Endodermal cell (in vitro differentiated cells): ENCODE measurements around the gene KDELR1. TPM values are rescaled to one million over a fixed set of nuclear protein-coding genes. Genes with fewer than 3 reads are reported as not detected.

Source experiments
- DNase-seq: peaks from one replicate; pipeline ENCODE4 v3.0.0-alpha.2; 2017
- H3K27ac ChIP-seq: 2 replicates; pipeline ENCODE4 v1.5.1; 2013; ENCODE audit warnings: mild to moderate bottlenecking, low read depth, low read length, moderate library complexity
- H3K27me3 ChIP-seq: 2 replicates; pipeline ENCODE4 v1.6.1; 2013; ENCODE audit warnings: mild to moderate bottlenecking, low read length, moderate library complexity; ENCODE audit not compliant: insufficient read depth, control insufficient read depth, poor library complexity, severe bottlenecking
- H3K36me3 ChIP-seq: 2 replicates; pipeline ENCODE4 v1.7.0; 2013; ENCODE audit warnings: mild to moderate bottlenecking, low read length, moderate library complexity; ENCODE audit not compliant: control insufficient read depth, insufficient read depth
- H3K4me1 ChIP-seq: one replicate; pipeline ENCODE4 v1.7.0; 2013; ENCODE audit warnings: low read length; ENCODE audit not compliant: control insufficient read depth, insufficient read depth
- H3K4me3 ChIP-seq: 2 replicates; pipeline ENCODE4 v1.5.1; 2013; ENCODE audit warnings: mild to moderate bottlenecking, low read length, moderate library complexity
- H3K9ac ChIP-seq: 2 replicates; pipeline ENCODE4 v1.6.1; 2013; ENCODE audit warnings: mild to moderate bottlenecking, low read length, moderate library complexity; ENCODE audit not compliant: poor library complexity, severe bottlenecking; ENCODE audit errors: extremely low read depth
- H3K9me3 ChIP-seq: 2 replicates; pipeline ENCODE4 v1.6.1; 2013; ENCODE audit warnings: mild to moderate bottlenecking, low read length, moderate library complexity; ENCODE audit not compliant: control insufficient read depth
- H3K27ac Mint-ChIP-seq: 2 replicates; pipeline ENCODE4 v1.8.0; 2020; ENCODE audit warnings: mixed read lengths
- H3K27me3 Mint-ChIP-seq: 2 replicates; pipeline ENCODE4 v1.8.0; 2021; ENCODE audit warnings: mild to moderate bottlenecking, mixed read lengths; ENCODE audit not compliant: insufficient read depth
- H3K36me3 Mint-ChIP-seq: 2 replicates; pipeline ENCODE4 v1.8.0; 2020; ENCODE audit warnings: low read depth, mixed read lengths
- H3K4me1 Mint-ChIP-seq: 2 replicates; pipeline ENCODE4 v1.8.0; 2020; ENCODE audit warnings: mixed read lengths
- H3K4me3 Mint-ChIP-seq: 2 replicates; pipeline ENCODE4 v1.8.0; 2020; ENCODE audit warnings: mild to moderate bottlenecking, moderate library complexity, mixed read lengths
- H3K9me3 Mint-ChIP-seq: 2 replicates; pipeline ENCODE4 v1.8.0; 2020; ENCODE audit warnings: mild to moderate bottlenecking, mixed read lengths
- CTCF ChIP-seq: fragments of 200-600 bp; sonication (generic); conservative IDR thresholded peaks from 2 replicates; pipeline ENCODE4 v1.5.0; 2021; ENCODE audit warnings: antibody characterized with exemption, mild to moderate bottlenecking
- WGBS, 2 experiments: methylation state at CpG; one replicate each; pipeline versions ENCODE4 v1.1.5 to v1.1.7; 2013; ENCODE audit warnings: missing lambda C conversion rate in 2 of 2, mixed read lengths in 1 of 2; ENCODE audit not compliant: insufficient coverage in 1 of 2, insufficient read length in 1 of 2; 5-methylcytosine and 5-hydroxymethylcytosine counted together
- total RNA-seq, 2 donors: library from RNA; stranded (reverse); fragmentation: NEBNext Ultra II Directional in 1 of 2; extraction: Animal tissue kit (Norgen Biotek cat#: 25700) in 1 of 2; gene quantifications; 2 replicates in 1 of 2; 3 replicates in 1 of 2; pipeline ENCODE4 v1.2.1, GENCODE V29; 2021

KDELR1 gene
- total RNA-seq, 2 donors from 2014 or later: 227 to 285 TPM

DNA sequence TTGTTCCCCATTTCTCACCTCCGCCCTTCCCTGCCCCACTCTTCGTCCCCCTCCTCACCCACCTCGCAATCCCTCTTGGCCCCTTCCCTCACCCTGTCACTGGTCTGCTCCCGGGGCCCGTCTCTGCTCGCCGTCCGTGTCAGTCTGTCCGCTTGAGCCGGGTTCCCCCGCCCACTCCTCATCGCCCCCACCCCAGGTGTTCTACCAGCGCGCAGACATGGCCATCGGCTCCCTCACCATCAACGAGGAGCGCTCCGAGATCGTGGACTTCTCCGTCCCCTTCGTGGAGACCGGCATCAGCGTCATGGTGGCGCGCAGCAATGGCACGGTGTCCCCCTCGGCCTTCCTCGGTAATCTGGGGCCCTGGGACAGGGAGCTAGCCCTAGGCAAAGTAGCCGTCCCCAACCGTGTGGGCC, 24.5 kb upstream of the KDELR1 start:
- H3K4me3 Mint-ChIP-seq: no peak overlapping the region
- no peak overlapping the region for H3K4me3 ChIP-seq

DNA sequence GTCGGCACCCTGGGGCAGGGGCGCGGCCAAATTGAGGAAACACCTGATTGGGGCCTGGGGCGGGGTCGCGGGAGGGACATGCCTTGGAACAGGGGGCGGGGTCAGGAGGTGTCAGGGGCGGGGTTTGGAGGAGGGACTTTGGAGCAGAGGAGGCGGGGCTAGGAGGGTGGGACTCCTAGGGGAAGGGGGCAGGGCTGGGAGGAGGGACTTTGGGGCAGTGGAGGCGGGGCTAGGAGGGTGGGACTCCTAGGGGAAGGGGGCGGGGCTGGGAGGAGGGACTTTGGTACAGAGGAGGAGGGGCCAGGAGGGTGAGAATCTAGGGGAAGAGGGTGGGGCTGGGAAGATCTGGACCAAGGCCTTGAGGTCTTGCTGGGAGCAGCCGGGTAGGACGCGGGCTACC, 24.0 kb upstream of the KDELR1 start:
- TF ChIP-seq CTCF: no peak
- peak; percentile 99 for DNase-seq
- H3K4me1 ChIP-seq: no peaks in the 10 kb centered on the region
- Mint-ChIP-seq H3K36me3 (no peaks in the 10 kb centered on the region), H3K4me3 (peak overlapping the region; percentile 68), H3K27ac (no peak overlapping the region), H3K27me3 (peaks cover 2% of the 10 kb centered on the region), H3K4me1 (peaks cover 15% of the 10 kb centered on the region), H3K9me3 (no peaks in the 10 kb centered on the region)
- WGBS, 2 experiments: 68 to 80% methylated on average over 1 to 14 of the region's 14 CpGs
- no peak overlapping the region for H3K4me3 ChIP-seq
- no peaks in the 10 kb centered on the region for H3K9me3 ChIP-seq
- no peak overlapping the region for H3K27ac ChIP-seq
- no peaks in the 10 kb centered on the region for H3K36me3 ChIP-seq
- H3K27me3 ChIP-seq: no peaks in the 10 kb centered on the region
- no peak overlapping the region for H3K9ac ChIP-seq

More for the DNA sequence above, 24.5 kb upstream of the KDELR1 start:
- 95 to 97% methylated on average over 22 to 30 of the region's 30 CpGs for WGBS, 2 experiments
- TF ChIP-seq CTCF: no peak
- Histone ChIP-seq H3K27ac (no peak overlapping the region), H3K36me3 (no peaks in the 10 kb centered on the region), H3K4me1 (no peaks in the 10 kb centered on the region), H3K9me3 (no peaks in the 10 kb centered on the region), H3K9ac (no peak overlapping the region), H3K27me3 (no peaks in the 10 kb centered on the region)
- Mint-ChIP-seq H3K36me3 (no peaks in the 10 kb centered on the region), H3K27ac (no peak overlapping the region), H3K4me1 (peaks cover 15% of the 10 kb centered on the region), H3K9me3 (no peaks in the 10 kb centered on the region), H3K27me3 (no peaks in the 10 kb centered on the region)
- DNase-seq: no peak

DNA sequence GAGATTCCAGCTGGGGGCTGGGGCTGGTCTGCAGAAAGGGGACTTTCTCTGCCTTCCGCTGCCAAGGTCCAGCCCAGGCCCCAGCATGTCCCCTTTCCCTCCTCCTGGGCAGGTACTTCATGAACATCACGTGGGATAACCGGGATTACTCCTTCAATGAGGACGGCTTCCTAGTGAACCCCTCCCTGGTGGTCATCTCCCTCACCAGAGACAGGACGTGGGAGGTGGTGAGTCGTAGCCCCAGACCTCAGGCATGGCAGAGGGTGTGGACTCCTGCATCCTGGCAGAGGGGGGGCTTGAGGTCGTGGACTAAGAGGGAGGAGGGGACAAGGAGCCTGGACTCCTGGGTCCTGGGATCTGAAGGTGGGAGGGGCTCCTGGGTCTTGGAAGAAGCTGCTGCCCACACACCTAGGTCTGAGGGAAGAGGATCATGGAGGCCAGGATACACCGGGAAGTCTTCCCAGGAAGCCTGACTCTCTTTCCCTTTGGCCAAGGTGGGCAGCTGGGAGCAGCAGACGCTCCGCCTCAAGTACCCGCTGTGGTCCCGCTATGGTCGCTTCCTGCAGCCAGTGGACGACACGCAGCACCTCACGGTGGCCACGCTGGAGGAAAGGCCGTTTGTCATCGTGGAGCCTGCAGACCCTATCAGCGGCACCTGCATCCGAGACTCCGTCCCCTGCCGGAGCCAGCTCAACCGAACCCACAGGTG, 22.7 kb upstream of the KDELR1 start:
- Histone ChIP-seq H3K27me3 (no peaks in the 10 kb centered on the region), H3K27ac (no peak overlapping the region), H3K9me3 (no peaks in the 10 kb centered on the region), H3K9ac (no peak overlapping the region), H3K36me3 (no peaks in the 10 kb centered on the region), H3K4me1 (no peaks in the 10 kb centered on the region), H3K4me3 (peak overlapping the region; percentile 72)
- Mint-ChIP-seq H3K4me1 (peaks cover 13% of the 10 kb centered on the region), H3K27ac (peak overlapping the region; percentile 91), H3K9me3 (no peaks in the 10 kb centered on the region), H3K4me3 (peak overlapping the region; percentile 68), H3K36me3 (no peaks in the 10 kb centered on the region), H3K27me3 (peaks cover 4% of the 10 kb centered on the region)
- no peak for TF ChIP-seq CTCF
- DNase-seq: peak; percentile 80
- 60 to 81% methylated on average over 18 to 24 of the region's 24 CpGs for WGBS, 2 experiments
